Ovary (tissue), 3 donors: ENCODE results near the gene CCL24.

Experiments
- EP300 ChIP-seq: sonication (generic); formaldehyde crosslinking; IDR thresholded peaks from one replicate; pipeline ENCODE4 v1.6.1; 2017; ENCODE audit warnings: antibody characterized with exemption
- POLR2A ChIP-seq: fragments of 450-650 bp; IDR thresholded peaks from one replicate; pipeline ENCODE4 v1.6.1; 2017; ENCODE audit warnings: antibody characterized with exemption, mild to moderate bottlenecking, moderate library complexity
- TF ChIP-seq, protein P1 (sequence below), 3 donors: fragments of 450-650 bp in 2 of 3; fragments of 200-600 bp in 1 of 3; IDR thresholded peaks; one replicate each; pipeline versions ENCODE4 v1.5.1 to v1.8.0; 2016 to 2022; ENCODE audit warnings: antibody characterized with exemption in 3 of 3, mild to moderate bottlenecking in 1 of 3
- donor health status: DM: no; HTN: no; CAD: no.

GRCh38 chr7:75772081-75773077 lies 41.2 kb downstream of the CCL24 start, which contains the start of gene CCL26:
- TF ChIP-seq, protein P1, sequence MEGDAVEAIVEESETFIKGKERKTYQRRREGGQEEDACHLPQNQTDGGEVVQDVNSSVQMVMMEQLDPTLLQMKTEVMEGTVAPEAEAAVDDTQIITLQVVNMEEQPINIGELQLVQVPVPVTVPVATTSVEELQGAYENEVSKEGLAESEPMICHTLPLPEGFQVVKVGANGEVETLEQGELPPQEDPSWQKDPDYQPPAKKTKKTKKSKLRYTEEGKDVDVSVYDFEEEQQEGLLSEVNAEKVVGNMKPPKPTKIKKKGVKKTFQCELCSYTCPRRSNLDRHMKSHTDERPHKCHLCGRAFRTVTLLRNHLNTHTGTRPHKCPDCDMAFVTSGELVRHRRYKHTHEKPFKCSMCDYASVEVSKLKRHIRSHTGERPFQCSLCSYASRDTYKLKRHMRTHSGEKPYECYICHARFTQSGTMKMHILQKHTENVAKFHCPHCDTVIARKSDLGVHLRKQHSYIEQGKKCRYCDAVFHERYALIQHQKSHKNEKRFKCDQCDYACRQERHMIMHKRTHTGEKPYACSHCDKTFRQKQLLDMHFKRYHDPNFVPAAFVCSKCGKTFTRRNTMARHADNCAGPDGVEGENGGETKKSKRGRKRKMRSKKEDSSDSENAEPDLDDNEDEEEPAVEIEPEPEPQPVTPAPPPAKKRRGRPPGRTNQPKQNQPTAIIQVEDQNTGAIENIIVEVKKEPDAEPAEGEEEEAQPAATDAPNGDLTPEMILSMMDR (IDR thresholded peaks at IDR 0.05), result no peak
- TF ChIP-seq EP300 (no peak), POLR2A (no peak)
